Mesodermal cell (in vitro differentiated cells): Measurements from ENCODE around the gene AFAP1.

Source experiments
- H3K27ac ChIP-seq: 2 replicates; pipeline ENCODE4 v1.7.0; 2013; ENCODE audit warnings: mild to moderate bottlenecking, low read depth, low read length, moderate library complexity; ENCODE audit not compliant: severe bottlenecking
- H3K36me3 ChIP-seq: 2 replicates; pipeline ENCODE4 v1.7.1; 2013; ENCODE audit warnings: mild to moderate bottlenecking, low read length, moderate library complexity; ENCODE audit not compliant: control insufficient read depth, insufficient read depth
- H3K4me1 ChIP-seq: one replicate; pipeline ENCODE4 v1.7.1; 2013; ENCODE audit warnings: mild to moderate bottlenecking, low read length; ENCODE audit not compliant: insufficient read depth, control insufficient read depth, poor library complexity, severe bottlenecking
- H3K4me3 ChIP-seq: 2 replicates; pipeline ENCODE4 v1.7.0; 2013; ENCODE audit warnings: low read length, control low read depth, mild to moderate bottlenecking; ENCODE audit not compliant: insufficient read depth, poor library complexity, severe bottlenecking; ENCODE audit errors: extremely low read depth
- H3K9me3 ChIP-seq: 2 replicates; pipeline ENCODE4 v1.7.1; 2013; ENCODE audit warnings: mild to moderate bottlenecking, low read length, moderate library complexity; ENCODE audit not compliant: control insufficient read depth
- WGBS, 2 experiments: methylation state at CpG; one replicate each; pipeline ENCODE4 v1.1.5; 2013; ENCODE audit warnings: missing lambda C conversion rate in 2 of 2; ENCODE audit not compliant: insufficient coverage in 2 of 2; 5-methylcytosine and 5-hydroxymethylcytosine counted together

Gene AFAP1

DNA sequence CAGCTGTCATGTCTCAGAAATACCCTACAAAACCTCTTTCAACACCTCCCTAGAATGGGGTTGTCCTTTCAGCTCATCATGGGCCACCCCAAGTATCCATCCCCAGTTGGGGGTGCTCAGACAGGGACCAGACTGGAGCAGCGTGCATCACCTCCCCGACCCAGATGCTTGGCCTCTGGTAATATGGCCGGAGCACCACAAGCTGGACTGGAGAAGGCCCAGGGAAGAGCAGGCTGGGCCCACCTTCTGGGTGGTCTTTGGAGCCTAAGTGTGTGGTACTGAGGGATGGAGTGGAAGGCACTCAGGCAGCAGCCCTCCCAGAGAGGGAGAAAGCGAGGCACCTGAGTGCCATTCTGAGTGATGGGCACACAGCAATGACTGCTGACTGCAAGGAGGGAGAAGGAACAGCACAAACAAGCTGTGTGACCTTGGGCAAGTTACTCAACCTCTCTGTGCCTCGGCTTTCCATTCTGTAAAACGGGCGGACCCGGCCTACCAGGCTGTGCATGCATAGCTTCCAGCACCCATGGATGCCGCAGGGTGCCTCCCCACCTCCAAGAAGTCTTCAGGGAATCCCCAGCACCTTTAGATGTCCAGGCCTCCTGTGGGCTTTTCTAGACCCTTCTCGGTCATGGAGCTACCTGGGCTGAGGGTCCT is 228.2 kb downstream of the AFAP1 start:
- 94 to 99% methylated on average over 9 to 10 of the region's 10 CpGs for WGBS, 2 experiments
- H3K9me3 ChIP-seq: peaks cover 6% of the 10 kb centered on the region

DNA sequence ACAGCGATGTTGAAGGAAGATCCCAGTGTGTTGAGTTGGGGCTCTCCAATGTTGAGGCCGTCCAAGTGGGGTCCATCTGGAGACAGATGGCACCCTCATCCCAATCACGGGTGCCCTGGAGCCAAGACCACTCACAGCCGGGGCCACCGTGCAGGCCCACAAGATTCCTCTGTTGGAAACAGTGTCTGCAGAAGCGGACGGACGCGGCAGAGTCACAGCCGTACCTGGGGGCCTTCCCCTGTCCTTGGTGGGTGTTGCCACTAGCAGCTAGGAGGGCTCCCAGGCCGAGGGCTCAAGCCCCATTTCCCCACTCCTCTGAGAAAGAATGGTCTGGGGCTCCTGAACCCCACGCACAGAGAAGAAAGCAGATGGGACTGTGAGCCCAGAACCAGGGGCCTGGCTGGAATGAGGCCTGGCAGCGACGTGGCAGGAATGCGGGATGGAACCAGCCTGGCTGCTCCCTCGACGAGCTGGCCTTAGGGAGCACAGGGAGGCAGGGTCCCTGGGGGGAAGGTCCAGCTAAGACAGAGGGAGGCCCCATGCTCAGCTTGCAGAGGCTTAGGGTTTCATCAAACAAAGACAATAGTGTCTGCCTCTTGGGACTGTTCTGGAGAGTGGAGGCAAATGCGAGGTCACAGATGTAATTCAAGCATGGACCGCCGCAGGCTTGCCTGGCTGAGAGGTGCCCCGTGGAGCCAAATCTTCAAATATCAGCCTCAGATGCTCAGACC is 228.9 kb downstream of the AFAP1 start:
- WGBS, 2 experiments: 88 to 92% methylated on average over 15 to 18 of the region's 21 CpGs
- Histone ChIP-seq H3K4me1 (no peaks in the 10 kb centered on the region), H3K9me3 (peaks cover 6% of the 10 kb centered on the region), H3K27ac (no peak overlapping the region), H3K36me3 (no peaks in the 10 kb centered on the region), H3K4me3 (no peak overlapping the region)

More for the DNA sequence above, 228.2 kb downstream of the AFAP1 start:
- Histone ChIP-seq H3K36me3 (no peaks in the 10 kb centered on the region), H3K27ac (no peak overlapping the region), H3K4me1 (no peaks in the 10 kb centered on the region), H3K4me3 (no peak overlapping the region)

GRCh38 chr4:7710126-7710525 is 229.5 kb downstream of the AFAP1 start:
- Histone ChIP-seq H3K27ac (no peak overlapping the region), H3K4me1 (no peaks in the 10 kb centered on the region), H3K4me3 (no peak overlapping the region), H3K9me3 (peaks cover 6% of the 10 kb centered on the region), H3K36me3 (no peaks in the 10 kb centered on the region)
- 92 to 99% methylated on average over 10 to 11 of the region's 11 CpGs for WGBS, 2 experiments

GRCh38 chr4:7709431-7709830 is 230.2 kb downstream of the AFAP1 start:
- Histone ChIP-seq H3K9me3 (peaks cover 6% of the 10 kb centered on the region), H3K4me1 (no peaks in the 10 kb centered on the region), H3K4me3 (no peak overlapping the region), H3K27ac (no peak overlapping the region), H3K36me3 (no peaks in the 10 kb centered on the region)
- WGBS, 2 experiments: 82 to 92% methylated on average over 6 of the region's 6 CpGs

- peaks cover 1% of the 10 kb centered on the region for H3K9me3 ChIP-seq
- WGBS, 2 experiments: 66 to 71% methylated on average over 10 to 13 of the region's 15 CpGs
- H3K4me3 ChIP-seq: no peak overlapping the region
- no peak overlapping the region for H3K27ac ChIP-seq
- no peaks in the 10 kb centered on the region for H3K36me3 ChIP-seq
- no peaks in the 10 kb centered on the region for H3K4me1 ChIP-seq
These were observed 230.7 kb downstream of the AFAP1 start for GRCh38 chr4:7708981-7709380.
